Activated T-cell treated with anti-CD3 and anti-CD28 coated beads, Interleukin-2, amount 50 U/mL, for 24 hours (primary cell): ENCODE results near the gene GSTM3.
"Not testable (repeated sequence)": the region's sequence is repeated elsewhere in the genome, so short reads cannot be mapped to it uniquely, and the experiment has no call there.

Experiments used
- DNase-seq: peaks from one replicate; pipeline ENCODE4 v3.0.0-alpha.2; 2020
- H3K27ac Mint-ChIP-seq: 2 replicates; pipeline ENCODE4 v1.8.0; 2020; ENCODE audit warnings: mild to moderate bottlenecking, mixed read lengths
- H3K27me3 Mint-ChIP-seq: 2 replicates; pipeline ENCODE4 v1.8.0; 2020; ENCODE audit warnings: mixed read lengths
- H3K36me3 Mint-ChIP-seq: 2 replicates; pipeline ENCODE4 v1.8.0; 2020; ENCODE audit warnings: low read depth, mixed read lengths
- H3K4me1 Mint-ChIP-seq: 2 replicates; pipeline ENCODE4 v1.8.0; 2020; ENCODE audit warnings: low read depth, mixed read lengths
- H3K4me3 Mint-ChIP-seq: 2 replicates; pipeline ENCODE4 v1.8.0; 2020; ENCODE audit warnings: mild to moderate bottlenecking, moderate library complexity, mixed read lengths
- H3K9me3 Mint-ChIP-seq: 2 replicates; pipeline ENCODE4 v1.8.0; 2020; ENCODE audit warnings: mixed read lengths

Gene GSTM3

DNA sequence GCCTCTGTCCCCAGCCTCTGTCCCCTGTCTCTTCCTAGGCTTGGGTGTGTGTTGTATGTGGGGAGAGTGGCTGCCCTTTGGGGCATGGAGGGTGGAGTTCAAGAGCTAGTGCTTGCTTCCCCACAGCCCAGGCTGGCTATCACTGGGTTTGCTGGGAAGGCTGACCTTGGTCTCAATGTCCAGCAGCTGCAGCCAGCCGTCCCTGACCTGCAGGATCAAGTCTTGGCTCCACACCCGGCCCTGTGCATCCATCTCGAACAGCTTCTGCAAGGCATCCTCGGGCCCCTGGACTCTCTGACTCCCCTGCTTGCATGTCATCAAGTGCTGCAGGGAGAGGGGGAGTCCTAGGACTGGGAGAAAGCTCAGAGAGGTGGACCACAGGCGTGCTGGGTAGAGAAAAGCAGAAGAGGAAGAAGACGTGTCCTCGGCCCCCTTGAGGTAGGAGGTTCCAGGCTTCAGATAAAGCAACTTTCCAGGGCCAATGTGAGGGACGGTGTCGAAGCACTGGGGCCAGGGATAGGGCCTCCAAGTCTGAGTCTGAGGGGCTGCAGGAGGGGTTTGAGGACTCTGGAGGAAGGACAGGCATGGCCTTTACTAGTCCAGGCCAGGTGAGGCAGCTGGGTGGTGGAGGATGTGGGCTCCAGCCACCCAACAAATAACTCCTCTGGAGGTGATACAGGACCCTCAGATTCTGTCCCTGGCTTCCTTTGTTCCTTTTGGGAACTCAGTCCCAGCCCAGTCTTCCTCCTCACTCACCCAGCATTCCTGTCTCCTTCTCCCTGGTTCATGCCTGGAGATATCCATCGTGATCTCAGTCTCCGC, 18.9 kb upstream of the GSTM3 start:
- Mint-ChIP-seq H3K27ac (no peak overlapping the region), H3K4me1 (no peaks in the 10 kb centered on the region), H3K9me3 (no peaks in the 10 kb centered on the region), H3K36me3 (no peaks in the 10 kb centered on the region), H3K27me3 (no peaks in the 10 kb centered on the region), H3K4me3 (no peak overlapping the region)
- peak; percentile 20 for DNase-seq

DNA sequence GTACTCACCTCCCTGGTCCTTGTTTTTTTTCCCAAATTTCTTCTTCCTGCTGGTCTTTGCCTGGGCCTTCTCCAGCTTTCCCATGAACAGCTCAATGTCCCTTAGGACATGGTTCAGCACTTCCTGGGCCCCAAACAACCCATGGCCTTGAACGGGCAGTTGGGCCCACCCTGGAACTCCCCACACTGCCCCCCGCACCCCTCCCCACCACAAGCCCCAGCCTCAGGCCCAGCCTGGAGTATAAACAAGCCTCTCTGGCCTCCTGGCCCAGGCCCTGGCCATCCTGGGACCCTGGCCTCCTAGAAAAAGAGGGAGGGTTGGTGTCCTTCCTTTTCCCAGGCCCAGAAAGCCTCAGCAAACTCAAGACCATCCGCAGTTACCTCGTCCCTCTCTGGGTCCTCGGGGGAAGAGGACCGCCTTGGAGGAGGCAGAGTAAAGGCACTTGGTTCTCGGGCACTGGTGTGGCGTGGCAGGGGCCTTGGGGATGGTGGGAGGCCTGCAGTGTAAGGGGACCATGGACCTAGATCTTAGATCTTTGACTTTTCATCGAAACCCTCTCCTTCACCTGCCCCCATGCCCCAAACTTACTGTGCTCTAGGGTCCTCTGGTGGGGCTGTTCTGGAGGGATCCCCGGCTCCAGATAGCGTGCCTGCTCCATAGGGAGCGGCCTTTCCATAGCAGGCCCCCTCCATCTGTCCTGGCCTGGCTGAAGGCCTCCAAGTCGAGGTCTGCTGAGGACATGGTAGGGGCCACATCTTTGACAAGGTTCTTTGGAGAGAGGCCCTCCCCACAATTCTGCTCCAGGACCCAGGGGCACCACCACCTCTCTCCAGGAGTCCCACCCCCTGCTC, 17.3 kb upstream of the GSTM3 start:
- Mint-ChIP-seq H3K9me3 (no peaks in the 10 kb centered on the region), H3K4me1 (no peaks in the 10 kb centered on the region), H3K27ac (no peak overlapping the region), H3K4me3 (no peak overlapping the region), H3K36me3 (no peaks in the 10 kb centered on the region), H3K27me3 (no peaks in the 10 kb centered on the region)
- DNase-seq, result peak; percentile 9

- peak; percentile 14 for DNase-seq
- no peak overlapping the region for H3K27ac Mint-ChIP-seq
- H3K27me3 Mint-ChIP-seq, result peaks cover 6% of the 10 kb centered on the region
- H3K4me1 Mint-ChIP-seq, result no peaks in the 10 kb centered on the region
- no peaks in the 10 kb centered on the region for H3K9me3 Mint-ChIP-seq
- no peak overlapping the region for H3K4me3 Mint-ChIP-seq
- H3K36me3 Mint-ChIP-seq, result no peaks in the 10 kb centered on the region
These were observed 16.1 kb upstream of the GSTM3 start for GRCh38 chr1:109756848-109757521.

DNA sequence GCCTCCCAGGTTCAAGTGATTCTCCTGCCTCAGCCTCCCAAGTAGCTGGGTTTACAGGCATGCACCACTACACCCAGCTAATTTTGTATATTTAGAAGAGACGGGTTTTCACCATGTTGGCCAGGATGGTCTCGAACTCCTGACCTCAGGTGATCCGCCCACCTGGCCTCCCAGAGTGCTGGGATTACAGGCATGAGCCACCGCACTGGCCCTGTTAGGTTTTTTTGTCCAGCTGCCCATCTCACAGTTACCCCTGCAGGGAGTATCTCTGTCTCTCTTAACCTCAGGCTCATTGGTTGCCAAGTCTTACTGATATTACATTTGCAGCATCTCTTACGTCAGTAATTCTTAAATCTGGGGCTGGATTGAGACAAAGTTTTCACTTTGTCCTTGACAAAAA, 15.5 kb upstream of the GSTM3 start:
- H3K27me3 Mint-ChIP-seq, H3K27ac Mint-ChIP-seq, H3K36me3 Mint-ChIP-seq, H3K4me3 Mint-ChIP-seq, H3K4me1 Mint-ChIP-seq, DNase-seq, H3K9me3 Mint-ChIP-seq: not testable (repeated sequence)

DNA sequence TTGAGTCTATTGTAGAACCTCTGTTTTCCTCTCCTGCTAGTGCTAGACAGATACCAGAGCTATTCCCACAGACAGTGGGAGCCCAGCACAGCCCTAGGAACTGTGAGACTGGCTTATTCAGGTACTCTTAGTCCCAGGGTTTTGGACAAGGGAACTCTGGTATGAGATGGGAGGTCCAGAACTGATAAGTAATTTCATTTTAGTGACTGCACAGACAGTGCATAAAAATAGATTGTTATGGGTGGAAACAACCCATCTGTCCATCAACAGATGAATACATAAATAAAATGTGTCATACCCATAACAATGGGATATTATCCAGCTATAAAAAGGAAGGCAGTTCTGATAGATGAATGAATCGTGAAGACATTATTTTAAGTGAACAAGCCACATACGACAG, 13.9 kb upstream of the GSTM3 start:
- no peak overlapping the region for H3K27ac Mint-ChIP-seq
- no peaks in the 10 kb centered on the region for H3K36me3 Mint-ChIP-seq
- no peaks in the 10 kb centered on the region for H3K4me1 Mint-ChIP-seq
- no peaks in the 10 kb centered on the region for H3K9me3 Mint-ChIP-seq
- no peak overlapping the region for H3K4me3 Mint-ChIP-seq
- no peak for DNase-seq
- H3K27me3 Mint-ChIP-seq, result peaks cover 19% of the 10 kb centered on the region

- no peak overlapping the region for H3K4me3 Mint-ChIP-seq
These were observed 10.9 kb upstream of the GSTM3 start for GRCh38 chr1:109751531-109752260.

GRCh38 chr1:109750920-109751319, 10.1 kb upstream of the GSTM3 start:
- peak; percentile 15 for DNase-seq
- Mint-ChIP-seq H3K36me3 (no peaks in the 10 kb centered on the region), H3K27me3 (peaks cover 33% of the 10 kb centered on the region), H3K27ac (no peak overlapping the region), H3K4me1 (no peaks in the 10 kb centered on the region), H3K9me3 (no peaks in the 10 kb centered on the region), H3K4me3 (no peak overlapping the region)

More at GRCh38 chr1:109751531-109752260, 10.9 kb upstream of the GSTM3 start:
- Mint-ChIP-seq H3K9me3 (no peaks in the 10 kb centered on the region), H3K36me3 (no peaks in the 10 kb centered on the region), H3K27me3 (peaks cover 31% of the 10 kb centered on the region), H3K4me1 (no peaks in the 10 kb centered on the region), H3K27ac (no peak overlapping the region)
- peak; percentile 14 for DNase-seq

DNA sequence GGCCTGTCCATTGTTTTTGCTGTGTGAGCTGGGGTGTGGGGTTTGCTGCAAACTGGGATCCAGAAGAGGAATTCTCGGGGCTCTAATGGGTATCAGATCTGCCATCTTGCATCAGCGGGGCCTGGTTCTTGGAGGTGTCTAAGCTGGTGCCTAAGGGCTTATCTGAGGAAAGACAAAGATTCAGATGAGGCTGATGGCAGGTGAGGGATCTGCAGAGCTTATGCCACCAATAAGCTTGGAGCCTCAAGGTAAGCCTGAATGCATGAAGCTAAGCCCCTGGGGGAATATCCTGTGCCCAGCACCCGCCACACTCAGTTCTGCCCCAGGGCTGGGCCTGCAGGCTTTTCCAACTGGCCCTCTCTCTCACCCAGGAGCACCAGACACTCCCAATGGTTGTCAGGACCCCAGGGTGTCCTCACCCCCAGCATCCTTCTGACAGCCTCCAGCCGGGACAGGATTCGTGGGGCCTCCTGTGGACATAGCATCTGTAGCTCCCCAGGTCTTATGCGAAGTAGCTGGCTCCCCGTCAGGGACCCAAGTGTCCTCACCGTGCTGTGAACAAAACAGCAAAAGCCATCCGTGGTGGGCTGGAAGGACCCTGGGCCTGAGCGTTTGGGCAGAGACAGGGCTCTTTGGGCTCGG, 9.5 kb upstream of the GSTM3 start:
- no peaks in the 10 kb centered on the region for H3K9me3 Mint-ChIP-seq
- no peaks in the 10 kb centered on the region for H3K36me3 Mint-ChIP-seq
- no peaks in the 10 kb centered on the region for H3K4me1 Mint-ChIP-seq
- no peak overlapping the region for H3K27ac Mint-ChIP-seq
- no peak overlapping the region for H3K4me3 Mint-ChIP-seq
- H3K27me3 Mint-ChIP-seq, result peaks cover 33% of the 10 kb centered on the region
- DNase-seq, result peak; percentile 16

DNA sequence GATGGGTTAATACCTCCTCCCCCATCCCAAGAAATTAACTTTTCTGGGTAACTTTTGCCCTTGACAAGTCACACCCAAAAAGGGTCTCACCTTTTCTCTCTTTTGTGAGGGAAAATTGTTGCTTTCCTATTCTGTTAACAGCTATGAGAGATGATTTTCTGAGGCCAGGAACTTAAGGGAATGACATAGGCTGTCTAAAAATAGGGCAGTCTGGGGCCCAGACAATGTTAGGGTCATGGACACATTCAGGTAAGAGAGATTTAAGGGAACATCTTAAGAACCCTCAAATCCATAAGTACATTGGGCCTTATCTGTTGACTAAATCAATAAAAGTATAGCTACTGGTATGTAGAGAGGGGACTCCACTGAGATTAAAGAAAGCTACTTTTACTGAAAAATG, 8.4 kb upstream of the GSTM3 start:
- H3K36me3 Mint-ChIP-seq, result no peaks in the 10 kb centered on the region
- H3K4me3 Mint-ChIP-seq, result no peak overlapping the region
- no peaks in the 10 kb centered on the region for H3K4me1 Mint-ChIP-seq
- peaks cover 33% of the 10 kb centered on the region for H3K27me3 Mint-ChIP-seq
- DNase-seq, result no peak
- no peak overlapping the region for H3K27ac Mint-ChIP-seq
- H3K9me3 Mint-ChIP-seq, result no peaks in the 10 kb centered on the region

DNA sequence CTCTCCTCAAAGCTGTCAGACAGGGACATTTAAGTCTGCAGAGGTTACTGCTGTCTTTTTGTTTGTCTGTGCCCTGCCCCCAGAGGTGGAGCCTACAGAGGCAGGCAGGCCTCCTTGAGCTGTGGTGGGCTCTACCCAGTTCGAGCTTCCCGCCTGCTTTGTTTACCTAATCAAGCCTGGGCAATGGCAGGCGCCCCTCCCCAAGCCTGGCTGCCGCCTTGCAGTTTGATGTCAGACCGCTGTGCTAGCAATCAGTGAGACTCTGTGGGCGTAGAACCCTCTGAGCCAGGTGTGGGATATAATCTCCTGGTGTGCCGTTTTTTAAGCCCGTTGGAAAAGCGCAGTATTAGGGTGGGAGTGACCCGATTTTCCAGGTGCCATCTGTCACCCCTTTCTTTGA, 7.5 kb upstream of the GSTM3 start:
- not testable (repeated sequence) for H3K9me3 Mint-ChIP-seq, H3K4me1 Mint-ChIP-seq, H3K36me3 Mint-ChIP-seq, H3K4me3 Mint-ChIP-seq, DNase-seq, H3K27ac Mint-ChIP-seq
- peaks cover 33% of the 10 kb centered on the region for H3K27me3 Mint-ChIP-seq

- H3K27ac Mint-ChIP-seq, result peak overlapping the region; percentile 88
These were observed 862 bp downstream of the GSTM3 start for GRCh38 chr1:109739738-109740614.

GRCh38 chr1:109733236-109733870, 7.5 kb downstream of the GSTM3 start:
- Mint-ChIP-seq H3K27ac (no peak overlapping the region), H3K27me3 (no peaks in the 10 kb centered on the region), H3K9me3 (no peaks in the 10 kb centered on the region), H3K4me3 (no peak overlapping the region), H3K4me1 (no peaks in the 10 kb centered on the region), H3K36me3 (peaks cover 24% of the 10 kb centered on the region)
- no peak for DNase-seq

More at GRCh38 chr1:109739738-109740614, 862 bp downstream of the GSTM3 start:
- Mint-ChIP-seq H3K9me3 (no peaks in the 10 kb centered on the region), H3K4me3 (peak overlapping the region; percentile 84), H3K36me3 (peaks cover 22% of the 10 kb centered on the region), H3K4me1 (peaks cover 18% of the 10 kb centered on the region), H3K27me3 (peaks cover 5% of the 10 kb centered on the region)
- peak; percentile 92 for DNase-seq
